GM23338 (cell line): ENCODE measurements around the gene DROSHA. TPM values are rescaled to one million over a fixed set of nuclear protein-coding genes. Genes with fewer than 3 reads are reported as not detected.
A peak's percentile ranks its signal among the peaks of the same experiment; 100 is the strongest.

Experiments used
- ATAC-seq: fragments of 200-7000 bp; cut with Tn5 transposase; 3 replicates; pipeline ENCODE4 v1.9.1; 2020
- DNase-seq: peaks from one replicate; pipeline ENCODE4 v3.0.0-alpha.2; 2015; ENCODE audit warnings: low spot score
- H2AFZ ChIP-seq: fragments of 200-600 bp; sonication (generic); 2 replicates; pipeline ENCODE4 v1.8.0; 2016; ENCODE audit warnings: antibody characterized with exemption, mild to moderate bottlenecking, moderate library complexity
- H3F3A ChIP-seq: fragments of 200-600 bp; sonication (generic); replicated peaks from 2 replicates; pipeline ENCODE4 v1.8.0; 2017; ENCODE audit warnings: antibody characterized with exemption, mixed run types, low read depth
- H3K27ac ChIP-seq: fragments of 200-600 bp; sonication (generic); 2 replicates; pipeline ENCODE4 v1.6.1; 2016; ENCODE audit warnings: low read depth
- H3K27me3 ChIP-seq: fragments of 200-600 bp; sonication (generic); 2 replicates; pipeline ENCODE4 v1.8.0; 2016; ENCODE audit warnings: mild to moderate bottlenecking, mixed run types, moderate library complexity; ENCODE audit not compliant: insufficient read depth
- H3K36me3 ChIP-seq: fragments of 200-600 bp; sonication (generic); 2 replicates; pipeline ENCODE4 v1.8.0; 2016; ENCODE audit warnings: mild to moderate bottlenecking; ENCODE audit not compliant: insufficient read depth
- H3K4me1 ChIP-seq: fragments of 200-600 bp; sonication (generic); 2 replicates; pipeline ENCODE4 v1.8.0; 2016; ENCODE audit warnings: mild to moderate bottlenecking, moderate library complexity; ENCODE audit not compliant: insufficient read depth
- H3K4me2 ChIP-seq: fragments of 200-600 bp; sonication (generic); 2 replicates; pipeline ENCODE4 v1.7.1; 2017; ENCODE audit warnings: mixed run types
- H3K4me3 ChIP-seq: fragments of 200-600 bp; sonication (generic); 2 replicates; pipeline ENCODE4 v1.6.1; 2016; ENCODE audit warnings: mixed run types
- H3K79me2 ChIP-seq: fragments of 200-600 bp; sonication (generic); replicated peaks from 2 replicates; pipeline ENCODE4 v1.8.0; 2017; ENCODE audit warnings: mild to moderate bottlenecking; ENCODE audit not compliant: insufficient read depth
- H3K9me2 ChIP-seq: fragments of 200-600 bp; sonication (generic); 2 replicates; pipeline ENCODE4 v1.8.0; 2017; ENCODE audit not compliant: insufficient read depth
- H4K20me1 ChIP-seq: fragments of 200-600 bp; sonication (generic); replicated peaks from 2 replicates; pipeline ENCODE4 v1.8.0; 2017; ENCODE audit warnings: mild to moderate bottlenecking; ENCODE audit not compliant: insufficient read depth
- H3K27ac Mint-ChIP-seq: 2 replicates; pipeline ENCODE4 v1.8.0; 2020; ENCODE audit warnings: inconsistent platforms, mild to moderate bottlenecking, moderate library complexity, mixed read lengths
- H3K27me3 Mint-ChIP-seq: 3 replicates; pipeline ENCODE4 v1.8.0; 2022; ENCODE audit warnings: low read depth, mild to moderate bottlenecking, moderate library complexity, mixed read lengths, inconsistent platforms; ENCODE audit not compliant: insufficient read depth, poor library complexity
- H3K36me3 Mint-ChIP-seq: 3 replicates; pipeline ENCODE4 v1.8.0; 2021; ENCODE audit warnings: low read depth, mild to moderate bottlenecking, inconsistent platforms, moderate library complexity, mixed read lengths
- H3K4me1 Mint-ChIP-seq: 3 replicates; pipeline ENCODE4 v1.8.0; 2020; ENCODE audit warnings: mild to moderate bottlenecking, inconsistent platforms, mixed read lengths
- H3K4me3 Mint-ChIP-seq: 3 replicates; pipeline ENCODE4 v1.8.0; 2021; ENCODE audit warnings: moderate library complexity, mild to moderate bottlenecking, inconsistent platforms, mixed read lengths
- H3K9me3 Mint-ChIP-seq: 3 replicates; pipeline ENCODE4 v1.8.0; 2020; ENCODE audit warnings: moderate library complexity, mild to moderate bottlenecking, inconsistent platforms, mixed read lengths
- CREB1 ChIP-seq: fragments of 250-450 bp; sonication (Bioruptor Pico); IDR thresholded peaks from 2 replicates; pipeline ENCODE4 v1.5.0; 2020; ENCODE audit warnings: low read depth, mild to moderate bottlenecking, moderate library complexity
- EZH2 ChIP-seq: fragments of 200-600 bp; sonication (generic); IDR thresholded peaks from one replicate; pipeline ENCODE4 v1.8.0; 2017; ENCODE audit warnings: antibody characterized with exemption, mild to moderate bottlenecking, low read depth; ENCODE audit not compliant: unreplicated experiment
- EZH2phosphoT487 ChIP-seq: fragments of 200-600 bp; sonication (generic); IDR thresholded peaks from one replicate; pipeline ENCODE4 v1.8.1; 2018; ENCODE audit warnings: antibody characterized with exemption; ENCODE audit not compliant: unreplicated experiment
- JUNB ChIP-seq: IDR thresholded peaks from one replicate; pipeline ENCODE4 v1.6.1; 2016; ENCODE audit warnings: antibody characterized with exemption; ENCODE audit not compliant: unreplicated experiment
- NANOG ChIP-seq: IDR thresholded peaks from 2 replicates; pipeline ENCODE4 v1.6.1; 2016; ENCODE audit warnings: antibody characterized with exemption, borderline replicate concordance
- POLR2AphosphoS5 ChIP-seq: IDR thresholded peaks from 2 replicates; pipeline ENCODE4 v1.6.1; 2016; ENCODE audit warnings: antibody characterized with exemption, low read depth
- STAT1 ChIP-seq: IDR thresholded peaks from one replicate; pipeline ENCODE4 v1.6.1; 2016; ENCODE audit warnings: antibody characterized with exemption; ENCODE audit not compliant: unreplicated experiment
- ZNF114 ChIP-seq: fragments of 250-450 bp; sonication (Bioruptor Pico); IDR thresholded peaks from 2 replicates; pipeline ENCODE4 v1.5.0; 2020; ENCODE audit warnings: mild to moderate bottlenecking, moderate library complexity
- ZNF331 ChIP-seq: fragments of 250-450 bp; sonication (Bioruptor Pico); IDR thresholded peaks from 2 replicates; pipeline ENCODE4 v1.5.0; 2020; ENCODE audit warnings: low read depth, mild to moderate bottlenecking, moderate library complexity
- polyA plus RNA-seq: library from polyadenylated mRNA; unstranded; fragments of >200 nt; fragmentation: Nextera tagmentation; extraction: Ambion mirVana; gene quantifications from 2 replicates; pipeline ENCODE4 v1.2.1, GENCODE V29; 2016
- total RNA-seq: library from RNA; depleted of rRNA; stranded (reverse); fragments of >200 nt; shearing (Covaris generic); gene quantifications from 2 replicates; pipeline ENCODE4 v1.2.3, GENCODE V29; 2014
- TF ChIP-seq, protein P1 (sequence below): IDR thresholded peaks from one replicate; pipeline ENCODE4 v1.6.1; 2018; ENCODE audit warnings: antibody characterized with exemption; ENCODE audit not compliant: unreplicated experiment
- TF ChIP-seq, protein P2 (sequence below), 2 experiments: fragments of 200-600 bp in 1 of 2; sonication (generic) in 1 of 2; conservative IDR thresholded peaks; 2 replicates each; pipeline versions ENCODE4 v1.5.1 to v1.6.1; 2016 to 2017; ENCODE audit warnings: antibody characterized with exemption in 2 of 2, low read depth in 2 of 2, mild to moderate bottlenecking in 2 of 2, moderate library complexity in 1 of 2
- TF ChIP-seq, protein P3 (sequence below): IDR thresholded peaks from 2 replicates; pipeline ENCODE4 v1.6.1; 2016; ENCODE audit warnings: antibody characterized with exemption

Gene DROSHA
- total and polyA plus RNA-seq, 2 experiments from 2014 or later: 70.6 to 87.8 TPM

DNA sequence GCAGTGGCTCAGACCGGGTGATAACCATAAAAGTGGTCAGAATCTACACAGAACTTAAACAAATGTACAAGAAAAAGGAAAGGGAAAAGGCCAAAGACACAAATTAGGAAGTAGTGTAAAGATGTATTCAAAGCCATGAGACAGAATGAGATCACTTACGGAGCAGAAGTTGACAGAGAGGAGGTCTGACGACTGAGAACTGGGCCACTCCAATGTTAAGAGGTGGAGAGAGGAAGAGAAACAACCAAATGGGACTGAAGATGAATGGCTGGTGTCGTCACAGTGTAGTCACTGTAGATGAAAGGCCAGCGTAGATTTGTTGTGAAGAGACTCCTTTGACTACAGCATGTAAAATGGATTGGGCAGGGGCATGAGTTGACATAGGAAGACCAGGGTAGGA is 114.4 kb downstream of the DROSHA start:
- Mint-ChIP-seq H3K4me3 (no peak overlapping the region), H3K36me3 (peaks cover 29% of the 10 kb centered on the region), H3K4me1 (peaks cover 1% of the 10 kb centered on the region; the same call in 2 of the 3 replicates), H3K27ac (no peak overlapping the region), H3K27me3 (no peaks in the 10 kb centered on the region), H3K9me3 (no peaks in the 10 kb centered on the region)
- no peak for DNase-seq
- no peaks in the 10 kb centered on the region for H3K27me3 ChIP-seq
- no peak overlapping the region for H3K4me3 ChIP-seq
- no peaks in the 10 kb centered on the region for H3K9me2 ChIP-seq
- no peak overlapping the region for H3K4me2 ChIP-seq
- H3K27ac ChIP-seq: no peak overlapping the region
- H3F3A ChIP-seq: no peaks in the 10 kb centered on the region
- H3K79me2 ChIP-seq: no peaks in the 10 kb centered on the region
- peaks cover 20% of the 10 kb centered on the region for H3K36me3 ChIP-seq
- TF ChIP-seq ZNF114 (CRISPR knock-in tag) (no peak), EZH2 (no peak), ZNF331 (no peak), POLR2AphosphoS5 (no peak), STAT1 (no peak), CREB1 (CRISPR knock-in tag) (no peak), EZH2phosphoT487 (no peak), NANOG (no peak), JUNB (no peak)
- TF ChIP-seq, protein P1, sequence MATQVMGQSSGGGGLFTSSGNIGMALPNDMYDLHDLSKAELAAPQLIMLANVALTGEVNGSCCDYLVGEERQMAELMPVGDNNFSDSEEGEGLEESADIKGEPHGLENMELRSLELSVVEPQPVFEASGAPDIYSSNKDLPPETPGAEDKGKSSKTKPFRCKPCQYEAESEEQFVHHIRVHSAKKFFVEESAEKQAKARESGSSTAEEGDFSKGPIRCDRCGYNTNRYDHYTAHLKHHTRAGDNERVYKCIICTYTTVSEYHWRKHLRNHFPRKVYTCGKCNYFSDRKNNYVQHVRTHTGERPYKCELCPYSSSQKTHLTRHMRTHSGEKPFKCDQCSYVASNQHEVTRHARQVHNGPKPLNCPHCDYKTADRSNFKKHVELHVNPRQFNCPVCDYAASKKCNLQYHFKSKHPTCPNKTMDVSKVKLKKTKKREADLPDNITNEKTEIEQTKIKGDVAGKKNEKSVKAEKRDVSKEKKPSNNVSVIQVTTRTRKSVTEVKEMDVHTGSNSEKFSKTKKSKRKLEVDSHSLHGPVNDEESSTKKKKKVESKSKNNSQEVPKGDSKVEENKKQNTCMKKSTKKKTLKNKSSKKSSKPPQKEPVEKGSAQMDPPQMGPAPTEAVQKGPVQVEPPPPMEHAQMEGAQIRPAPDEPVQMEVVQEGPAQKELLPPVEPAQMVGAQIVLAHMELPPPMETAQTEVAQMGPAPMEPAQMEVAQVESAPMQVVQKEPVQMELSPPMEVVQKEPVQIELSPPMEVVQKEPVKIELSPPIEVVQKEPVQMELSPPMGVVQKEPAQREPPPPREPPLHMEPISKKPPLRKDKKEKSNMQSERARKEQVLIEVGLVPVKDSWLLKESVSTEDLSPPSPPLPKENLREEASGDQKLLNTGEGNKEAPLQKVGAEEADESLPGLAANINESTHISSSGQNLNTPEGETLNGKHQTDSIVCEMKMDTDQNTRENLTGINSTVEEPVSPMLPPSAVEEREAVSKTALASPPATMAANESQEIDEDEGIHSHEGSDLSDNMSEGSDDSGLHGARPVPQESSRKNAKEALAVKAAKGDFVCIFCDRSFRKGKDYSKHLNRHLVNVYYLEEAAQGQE: no peak
- TF ChIP-seq, protein P2, sequence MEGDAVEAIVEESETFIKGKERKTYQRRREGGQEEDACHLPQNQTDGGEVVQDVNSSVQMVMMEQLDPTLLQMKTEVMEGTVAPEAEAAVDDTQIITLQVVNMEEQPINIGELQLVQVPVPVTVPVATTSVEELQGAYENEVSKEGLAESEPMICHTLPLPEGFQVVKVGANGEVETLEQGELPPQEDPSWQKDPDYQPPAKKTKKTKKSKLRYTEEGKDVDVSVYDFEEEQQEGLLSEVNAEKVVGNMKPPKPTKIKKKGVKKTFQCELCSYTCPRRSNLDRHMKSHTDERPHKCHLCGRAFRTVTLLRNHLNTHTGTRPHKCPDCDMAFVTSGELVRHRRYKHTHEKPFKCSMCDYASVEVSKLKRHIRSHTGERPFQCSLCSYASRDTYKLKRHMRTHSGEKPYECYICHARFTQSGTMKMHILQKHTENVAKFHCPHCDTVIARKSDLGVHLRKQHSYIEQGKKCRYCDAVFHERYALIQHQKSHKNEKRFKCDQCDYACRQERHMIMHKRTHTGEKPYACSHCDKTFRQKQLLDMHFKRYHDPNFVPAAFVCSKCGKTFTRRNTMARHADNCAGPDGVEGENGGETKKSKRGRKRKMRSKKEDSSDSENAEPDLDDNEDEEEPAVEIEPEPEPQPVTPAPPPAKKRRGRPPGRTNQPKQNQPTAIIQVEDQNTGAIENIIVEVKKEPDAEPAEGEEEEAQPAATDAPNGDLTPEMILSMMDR (conservative IDR thresholded peaks at IDR 0.05; ENCODE audit: low read depth in 2 of 2): no peak
- ATAC-seq: no peak
- no peaks in the 10 kb centered on the region for H3K4me1 ChIP-seq
- no peak overlapping the region for H2AFZ ChIP-seq
- H4K20me1 ChIP-seq: no peaks in the 10 kb centered on the region

DNA sequence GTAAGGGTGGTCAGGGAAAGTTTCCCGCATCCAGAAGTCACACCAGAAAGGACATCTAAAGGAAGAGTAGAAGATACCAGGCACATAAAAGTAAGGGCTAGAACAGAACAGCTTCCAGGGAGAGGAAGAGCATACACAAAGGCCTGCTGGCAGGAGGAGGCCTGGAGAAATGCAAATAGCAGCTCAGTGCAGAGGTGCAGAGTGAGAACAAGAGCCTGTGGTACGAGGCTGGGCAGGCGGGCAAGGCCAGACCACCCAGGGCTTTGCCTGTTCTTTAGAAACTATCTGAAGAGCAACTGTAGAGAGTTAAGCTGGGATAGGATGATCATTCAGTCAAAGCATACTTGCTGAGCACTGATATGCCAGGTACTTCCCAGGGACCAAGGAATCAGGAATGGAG is 115.3 kb downstream of the DROSHA start:
- H3K9me2 ChIP-seq: no peaks in the 10 kb centered on the region
- DNase-seq (no peak), ATAC-seq (peak; percentile 77)
- no peak overlapping the region for H3K4me3 ChIP-seq
- H3K36me3 Mint-ChIP-seq: peaks cover 27% of the 10 kb centered on the region
- H3K27me3 Mint-ChIP-seq: no peaks in the 10 kb centered on the region
- no peak overlapping the region for H3K27ac Mint-ChIP-seq
- no peaks in the 10 kb centered on the region for H3K4me1 ChIP-seq
- peaks cover 4% of the 10 kb centered on the region; the same call in 2 of the 3 replicates for H3K4me1 Mint-ChIP-seq
- H4K20me1 ChIP-seq: no peaks in the 10 kb centered on the region
- TF ChIP-seq, protein P1: no peak
- TF ChIP-seq EZH2 (no peak), CREB1 (CRISPR knock-in tag) (no peak)
- TF ChIP-seq, protein P3, sequence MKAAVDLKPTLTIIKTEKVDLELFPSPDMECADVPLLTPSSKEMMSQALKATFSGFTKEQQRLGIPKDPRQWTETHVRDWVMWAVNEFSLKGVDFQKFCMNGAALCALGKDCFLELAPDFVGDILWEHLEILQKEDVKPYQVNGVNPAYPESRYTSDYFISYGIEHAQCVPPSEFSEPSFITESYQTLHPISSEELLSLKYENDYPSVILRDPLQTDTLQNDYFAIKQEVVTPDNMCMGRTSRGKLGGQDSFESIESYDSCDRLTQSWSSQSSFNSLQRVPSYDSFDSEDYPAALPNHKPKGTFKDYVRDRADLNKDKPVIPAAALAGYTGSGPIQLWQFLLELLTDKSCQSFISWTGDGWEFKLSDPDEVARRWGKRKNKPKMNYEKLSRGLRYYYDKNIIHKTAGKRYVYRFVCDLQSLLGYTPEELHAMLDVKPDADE: no peak
- no peak overlapping the region for H2AFZ ChIP-seq
- no peaks in the 10 kb centered on the region for H3F3A ChIP-seq
- no peak overlapping the region for H3K4me2 ChIP-seq
- H3K9me3 Mint-ChIP-seq: no peaks in the 10 kb centered on the region
- H3K27ac ChIP-seq: no peak overlapping the region
- H3K36me3 ChIP-seq: peaks cover 20% of the 10 kb centered on the region
- no peak overlapping the region for H3K4me3 Mint-ChIP-seq
- H3K79me2 ChIP-seq: no peaks in the 10 kb centered on the region
- H3K27me3 ChIP-seq: no peaks in the 10 kb centered on the region
